GM21528 (cell line): Measurements from ENCODE around the gene CLASP1.
A peak's percentile ranks its signal among the peaks of the same experiment; 100 is the strongest.

ENCODE experiments used
- ATAC-seq: cut with Tn5 transposase; IDR thresholded peaks from one replicate; pipeline ENCODE4 v1.9.1; 2021; ENCODE audit warnings: mild to moderate bottlenecking, moderate library complexity; ENCODE audit not compliant: unreplicated experiment, low FRiP score

CLASP1 gene

GRCh38 chr2:121550669-121551068 lies 98.6 kb downstream of the CLASP1 start:
- no peak for ATAC-seq

GRCh38 chr2:121547646-121548045 lies 101.6 kb downstream of the CLASP1 start:
- no peak for ATAC-seq

GRCh38 chr2:121545913-121546312 lies 103.3 kb downstream of the CLASP1 start:
- no peak for ATAC-seq

- no peak for ATAC-seq
Measured at GRCh38 chr2:121545257-121545656, 104.0 kb downstream of the CLASP1 start.

- ATAC-seq: no peak
Measured at GRCh38 chr2:121541495-121541894, 107.8 kb downstream of the CLASP1 start.

- no peak for ATAC-seq
Measured at GRCh38 chr2:121539750-121540469, 109.4 kb downstream of the CLASP1 start.

- ATAC-seq: no peak
Measured at GRCh38 chr2:121536850-121537557, 112.3 kb downstream of the CLASP1 start.

GRCh38 chr2:121536347-121536746 lies 112.9 kb downstream of the CLASP1 start:
- no peak for ATAC-seq

- ATAC-seq: no peak
Measured at GRCh38 chr2:121534007-121534406, 115.3 kb downstream of the CLASP1 start.

- no peak for ATAC-seq
Measured at GRCh38 chr2:121532894-121533293, 116.4 kb downstream of the CLASP1 start.

GRCh38 chr2:121532347-121532766 lies 116.9 kb downstream of the CLASP1 start:
- ATAC-seq: no peak

- peak; percentile 71 for ATAC-seq
Measured at GRCh38 chr2:121530212-121530705, 119.0 kb downstream of the CLASP1 start.

GRCh38 chr2:121529439-121530211 lies 119.6 kb downstream of the CLASP1 start:
- peak; percentile 4 for ATAC-seq

GRCh38 chr2:121527009-121527682 lies 122.1 kb downstream of the CLASP1 start:
- ATAC-seq: no peak

GRCh38 chr2:121524685-121525425 lies 124.4 kb downstream of the CLASP1 start:
- ATAC-seq: no peak

GRCh38 chr2:121521359-121521758 lies 127.9 kb downstream of the CLASP1 start:
- ATAC-seq: no peak

- no peak for ATAC-seq
Measured at GRCh38 chr2:121520641-121520994, 128.6 kb downstream of the CLASP1 start.

- ATAC-seq: no peak
Measured at GRCh38 chr2:121519732-121520640, 129.3 kb downstream of the CLASP1 start.

- ATAC-seq: no peak
Measured at GRCh38 chr2:121519153-121519552, 130.1 kb downstream of the CLASP1 start.
